IMR-90 (cell line): ENCODE results near the gene GCH1. TPM values are rescaled to one million over a fixed set of nuclear protein-coding genes. Genes with fewer than 3 reads are reported as not detected.

ENCODE experiments used
- ATAC-seq: fragments of 200-7000 bp; cut with Tn5 transposase; 2 replicates; pipeline ENCODE4 v1.9.1; 2020; ENCODE audit warnings: low read depth, mild to moderate bottlenecking, moderate library complexity
- BruUV-seq: library from RNA; stranded (reverse); fragments of 400-500 nt; replicated peaks from 2 replicates; lab custom pipeline; 2021; lab: Mats Ljungman, UMichigan
- CTCF ChIA-PET: fragments of 300-600 bp; formaldehyde crosslinking; extraction: SDS; loops from one replicate; lab custom pipeline; 2021; ENCODE audit warnings: antibody characterized with exemption; lab: Yijun Ruan, JAX
- POLR2A ChIA-PET: fragments of 300-600 bp; sonication (Branson Sonifier 250); formaldehyde crosslinking; loops from one replicate; lab custom pipeline; 2022; ENCODE audit warnings: antibody characterized with exemption; ENCODE audit not compliant: unreplicated experiment; lab: Charles Lee
- DNase-seq: peaks from one replicate; pipeline ENCODE4 v3.0.0; 2013
- H2AFZ ChIP-seq: replicated peaks from 2 replicates; pipeline ENCODE3; 2013; ENCODE audit warnings: low read length, mild to moderate bottlenecking; ENCODE audit not compliant: poor library complexity
- H2AK5ac ChIP-seq: 2 replicates; pipeline ENCODE4 v1.6.1; 2013; ENCODE audit warnings: low read depth, low read length, inconsistent platforms
- H2AK9ac ChIP-seq: replicated peaks from 2 replicates; pipeline ENCODE3; 2013; ENCODE audit warnings: mild to moderate bottlenecking, low read depth, low read length, moderate library complexity; ENCODE audit not compliant: poor library complexity
- H2BK120ac ChIP-seq: 2 replicates; pipeline ENCODE4 v1.6.1; 2013; ENCODE audit warnings: low read depth, low read length, inconsistent platforms
- H2BK15ac ChIP-seq: 3 replicates; pipeline ENCODE4 v1.6.1; 2013; ENCODE audit warnings: low read depth, low read length, inconsistent platforms
- H2BK20ac ChIP-seq: 2 replicates; pipeline ENCODE4 v1.6.1; 2013; ENCODE audit warnings: low read depth, mild to moderate bottlenecking, inconsistent platforms, low read length, moderate library complexity
- H2BK5ac ChIP-seq: 2 replicates; pipeline ENCODE4 v1.6.1; 2013; ENCODE audit warnings: mild to moderate bottlenecking, low read depth, low read length, inconsistent platforms; ENCODE audit not compliant: poor library complexity, severe bottlenecking
- H3K14ac ChIP-seq: replicated peaks from 2 replicates; pipeline ENCODE4 v1.6.1; 2013; ENCODE audit warnings: low read depth, low read length, inconsistent platforms
- H3K18ac ChIP-seq: 2 replicates; pipeline ENCODE4 v1.6.1; 2013; ENCODE audit warnings: low read depth, low read length, control low read depth
- H3K23ac ChIP-seq: 2 replicates; pipeline ENCODE4 v1.6.1; 2013; ENCODE audit warnings: low read depth, low read length, inconsistent platforms
- H3K27ac ChIP-seq: 2 replicates; pipeline ENCODE4 v1.5.1; 2013; ENCODE audit warnings: mild to moderate bottlenecking, control low read depth, low read length; ENCODE audit not compliant: insufficient read depth
- H3K27me3 ChIP-seq: 2 replicates; pipeline ENCODE4 v1.6.1; 2013; ENCODE audit warnings: low read length; ENCODE audit not compliant: control insufficient read depth, insufficient read depth
- H3K36me3 ChIP-seq: 2 replicates; pipeline ENCODE4 v1.6.1; 2013; ENCODE audit warnings: low read length, mixed read lengths; ENCODE audit not compliant: control insufficient read depth, insufficient read depth
- H3K4ac ChIP-seq: 2 replicates; pipeline ENCODE4 v1.6.1; 2013; ENCODE audit warnings: low read depth, low read length, inconsistent platforms
- H3K4me1 ChIP-seq: 2 replicates; pipeline ENCODE4 v1.6.1; 2013; ENCODE audit warnings: low read length, mixed read lengths; ENCODE audit not compliant: control insufficient read depth, insufficient read depth
- H3K4me2 ChIP-seq: 2 replicates; pipeline ENCODE4 v1.6.1; 2013; ENCODE audit warnings: low read depth, mild to moderate bottlenecking, control low read depth, low read length, moderate library complexity
- H3K4me3 ChIP-seq: 2 replicates; pipeline ENCODE4 v1.5.1; 2013; ENCODE audit warnings: low read depth, mild to moderate bottlenecking, control low read depth, low read length, moderate library complexity; ENCODE audit not compliant: insufficient read depth
- H3K56ac ChIP-seq: 2 replicates; pipeline ENCODE4 v1.6.1; 2013; ENCODE audit warnings: low read length, inconsistent platforms; ENCODE audit not compliant: insufficient read depth; ENCODE audit errors: extremely low read depth
- H3K79me1 ChIP-seq, 2 experiments: 2 replicates each; pipeline ENCODE4 v1.6.1; 2013; ENCODE audit warnings: low read length in 2 of 2, inconsistent platforms in 1 of 2, low read depth in 1 of 2
- H3K9ac ChIP-seq: 2 replicates; pipeline ENCODE4 v1.6.1; 2013; ENCODE audit warnings: low read depth, low read length, control low read depth
- H3K9me1 ChIP-seq: 2 replicates; pipeline ENCODE4 v1.6.1; 2013; ENCODE audit warnings: low read length, inconsistent platforms; ENCODE audit not compliant: insufficient read depth
- H3K9me3 ChIP-seq: 2 replicates; pipeline ENCODE4 v1.6.1; 2013; ENCODE audit warnings: low read length; ENCODE audit not compliant: control insufficient read depth, insufficient read depth
- H4K20me1 ChIP-seq: 2 replicates; pipeline ENCODE4 v1.6.1; 2013; ENCODE audit warnings: low read length, inconsistent platforms; ENCODE audit not compliant: insufficient read depth
- H4K5ac ChIP-seq: 2 replicates; pipeline ENCODE4 v1.6.1; 2013; ENCODE audit warnings: mild to moderate bottlenecking, low read depth, low read length, control low read depth
- H4K8ac ChIP-seq, 2 experiments: 2 replicates each; pipeline ENCODE4 v1.6.1; 2013; ENCODE audit warnings: low read depth in 2 of 2, low read length in 2 of 2, control low read depth in 1 of 2, inconsistent platforms in 1 of 2
- H4K91ac ChIP-seq: 2 replicates; pipeline ENCODE4 v1.6.1; 2013; ENCODE audit warnings: low read depth, low read length, inconsistent platforms; ENCODE audit not compliant: insufficient read depth
- CHD1 ChIP-seq: IDR thresholded peaks from 2 replicates; pipeline ENCODE4 v1.6.1; 2012; ENCODE audit warnings: low read depth, low read length, improper control_type of control experiment
- NFE2L2 ChIP-seq: fragments of 150-350 bp; IDR thresholded peaks from 2 replicates; pipeline ENCODE4 v1.6.1; 2016; ENCODE audit warnings: low read depth, mild to moderate bottlenecking, low read length
- WGBS, 2 experiments: methylation state at CpG; one replicate each; pipeline versions ENCODE4 v1.1.5 to v1.1.7; 2013; ENCODE audit warnings: missing lambda C conversion rate in 2 of 2; ENCODE audit not compliant: insufficient read length in 1 of 2; ENCODE audit errors: extremely low coverage in 2 of 2; 5-methylcytosine and 5-hydroxymethylcytosine counted together
- dilution Hi-C: fragments of 300-500 bp; cut with HindIII; formaldehyde crosslinking; loops from one replicate; pipeline ENCODE4 v1.14.3; 2018; ENCODE audit warnings: low sequenced_read_pairs; ENCODE audit not compliant: unreplicated experiment
- in situ Hi-C: fragments of 300-500 bp; cut with MboI; formaldehyde crosslinking; loops from 3 replicates; pipeline ENCODE4 v1.14.3; 2019; ENCODE audit warnings: low sequenced_read_pairs, inconsistent platforms, mixed read lengths
- intact Hi-C: fragments of 100-400 bp; cut with micrococcal nuclease; formaldehyde crosslinking; loops from 2 replicates; pipeline ENCODE4 v1.10.0; 2022
- polyA plus RNA-seq, 3 experiments: library from polyadenylated mRNA; depleted of rRNA; stranded (reverse); fragments of >200 nt; gene quantifications; 2 replicates each; pipeline ENCODE4 v1.2.3, GENCODE V29; 2012; ENCODE audit warnings: low replicate concordance in 1 of 3
- total RNA-seq: library from RNA; depleted of rRNA; stranded (reverse); fragments of >200 nt; gene quantifications from 2 replicates; pipeline ENCODE4 v1.2.3, GENCODE V29; 2012

GCH1 gene
- total and polyA plus RNA-seq, 2 of the 4 experiments (the other 2 are of a cell fraction), result 0.54 to 0.74 TPM

DNA sequence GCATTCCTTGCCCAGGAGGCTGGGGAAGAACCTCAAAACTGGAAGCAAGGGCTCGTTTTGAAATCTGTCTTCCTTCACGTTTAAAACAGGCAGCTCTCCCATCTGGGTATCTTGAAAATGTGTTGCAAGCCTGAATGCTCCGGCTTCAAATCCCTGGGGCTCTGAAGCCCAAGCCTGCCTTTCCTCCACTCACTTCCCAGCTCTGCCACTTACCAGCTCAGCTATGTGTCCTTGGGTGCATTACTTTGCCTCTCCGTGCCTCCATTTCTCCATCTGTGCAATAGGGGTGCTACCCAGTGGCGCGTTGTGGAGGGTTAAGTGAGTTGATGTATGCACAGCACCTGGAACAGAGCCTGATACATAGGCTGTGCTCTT is 97.6 kb downstream of the GCH1 start:
- Histone ChIP-seq H3K27me3 (no peaks in the 10 kb centered on the region; the same call in 1 of the 2 replicates), H3K9me3 (no peaks in the 10 kb centered on the region), H3K79me1 (no peaks in the 10 kb centered on the region; a peak in 1 of 4 replicates), H2AK9ac (no peak overlapping the region), H2BK120ac (no peak overlapping the region), H2BK20ac (no peak overlapping the region), H4K20me1 (no peaks in the 10 kb centered on the region), H3K9me1 (0 out of 2 replicates have a peak, but pooled peaks cover 3% of the 10 kb centered on the region), H3K36me3 (no peaks in the 10 kb centered on the region), H4K8ac (no peak overlapping the region), H3K9ac (no peak overlapping the region), H3K4me1 (peaks cover 3% of the 10 kb centered on the region; the same call in 1 of the 2 replicates), H3K4ac (peak overlapping the region; percentile 78; the same call in 1 of the 2 replicates), H3K56ac (no peak overlapping the region), H2BK15ac (no peak overlapping the region), H2AK5ac (peak overlapping the region; percentile 50), H3K18ac (no peak overlapping the region), H2AFZ (peak overlapping the region; percentile 89), H3K4me3 (no peak overlapping the region), H3K27ac (no peak overlapping the region), H4K91ac (no peak overlapping the region), H3K23ac (no peak overlapping the region), H2BK5ac (no peak overlapping the region), H3K4me2 (no peak overlapping the region), H3K14ac (peak overlapping the region; percentile 90), H4K5ac (no peak overlapping the region)
- DNase-seq (no peak), ATAC-seq (no peak)
- ChIA-PET POLR2A (no interaction called here), CTCF (interaction anchor here (0.6 to 1.4 kb wide), 6 partner anchors 12 to 301 kb away, joined by 3 to 6 read pairs (median 4); partner anchors contain the start of gene CGRRF1)
- TF ChIP-seq CHD1 (no peak), NFE2L2 (no peak)
- intact Hi-C loops, result loop anchor here (5.0 kb wide), 2 partner anchors 298 to 438 kb away; partner anchors contain the start of gene CGRRF1
- 37% methylated on average over 2 of the region's 6 CpGs; no CpG with 5 or more reads in 1 of the 2 experiments for WGBS, 2 experiments
- dilution Hi-C loops, result no loop called here
- BruUV-seq, result no TSS peak
- in situ Hi-C loops, result loop anchor here (10.0 kb wide), 1 partner anchor 250 kb away; no protein-coding TSS in a partner anchor
